Neural crest cell (in vitro differentiated cells): Measurements from ENCODE around the gene PLCB1. TPM values are rescaled to one million over a fixed set of nuclear protein-coding genes. Genes with fewer than 3 reads are reported as not detected.

Experiments
- DNase-seq: peaks from one replicate; pipeline ENCODE4 v3.0.0; 2021; ENCODE audit warnings: low read depth, mixed read lengths, low spot score
- H3K27ac Mint-ChIP-seq: one replicate; pipeline ENCODE4 v1.8.0; 2021; ENCODE audit warnings: mild to moderate bottlenecking, mixed read lengths; ENCODE audit not compliant: unreplicated experiment
- H3K27me3 Mint-ChIP-seq: 2 replicates; pipeline ENCODE4 v1.8.0; 2021; ENCODE audit warnings: low read depth, mild to moderate bottlenecking, mixed read lengths
- H3K36me3 Mint-ChIP-seq: 2 replicates; pipeline ENCODE4 v1.8.0; 2021; ENCODE audit warnings: low read depth, mild to moderate bottlenecking, mixed read lengths
- H3K4me1 Mint-ChIP-seq: 2 replicates; pipeline ENCODE4 v1.8.0; 2021; ENCODE audit warnings: mixed read lengths
- H3K4me3 Mint-ChIP-seq: one replicate; pipeline ENCODE4 v1.8.0; 2021; ENCODE audit warnings: mild to moderate bottlenecking, mixed read lengths
- H3K9me3 Mint-ChIP-seq: 2 replicates; pipeline ENCODE4 v1.8.0; 2021; ENCODE audit warnings: mixed read lengths
- total RNA-seq: library from RNA; stranded (reverse); gene quantifications from 2 replicates; pipeline ENCODE4 v1.2.1, GENCODE V29; 2021
- TF ChIP-seq, protein P1 (sequence below): fragments of 200-600 bp; sonication (generic); conservative IDR thresholded peaks from 2 replicates; pipeline ENCODE4 v1.5.0; 2021; ENCODE audit warnings: antibody characterized with exemption, mild to moderate bottlenecking

PLCB1 gene
- total RNA-seq, 1 donor from 2014 or later: 13.7 TPM

DNA sequence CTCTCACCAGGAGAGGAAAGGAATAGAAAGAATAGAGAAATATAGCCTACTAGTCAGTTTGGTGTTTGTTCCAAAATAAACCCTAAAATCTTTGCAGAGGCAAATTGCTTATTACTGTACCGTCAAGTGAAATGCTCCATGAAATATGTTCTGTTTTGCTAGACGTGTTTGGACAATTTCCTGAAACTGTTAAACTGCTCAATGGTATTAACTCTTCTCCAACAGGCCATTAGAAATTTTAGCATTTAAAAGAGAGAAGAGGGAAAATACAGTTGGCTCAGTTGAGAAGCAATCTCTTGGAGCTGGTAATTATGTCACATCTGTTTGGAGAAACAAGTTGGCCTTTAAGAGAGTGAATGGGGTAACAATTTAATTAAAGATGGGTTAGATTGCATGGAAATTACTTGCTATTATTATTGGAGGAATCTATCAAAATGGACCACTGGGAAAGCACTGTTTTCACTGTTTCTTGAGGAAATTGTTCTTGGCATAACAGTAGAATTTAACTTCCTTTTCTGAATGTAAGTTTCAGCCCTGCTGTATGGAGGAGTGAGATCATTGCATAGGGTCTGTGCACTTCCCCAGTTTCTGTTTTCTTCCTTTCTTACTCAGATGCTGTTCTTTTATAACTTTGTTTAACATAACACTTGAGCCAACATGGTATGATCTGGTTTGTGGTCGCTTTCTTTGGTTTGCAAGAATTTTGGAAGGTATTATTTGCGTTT, 373.6 kb downstream of the PLCB1 start:
- Mint-ChIP-seq H3K27me3 (no peaks in the 10 kb centered on the region), H3K36me3 (no peaks in the 10 kb centered on the region), H3K9me3 (no peaks in the 10 kb centered on the region), H3K27ac (no peak overlapping the region), H3K4me1 (no peaks in the 10 kb centered on the region), H3K4me3 (no peak overlapping the region)
- no peak for DNase-seq
- TF ChIP-seq, protein P1, sequence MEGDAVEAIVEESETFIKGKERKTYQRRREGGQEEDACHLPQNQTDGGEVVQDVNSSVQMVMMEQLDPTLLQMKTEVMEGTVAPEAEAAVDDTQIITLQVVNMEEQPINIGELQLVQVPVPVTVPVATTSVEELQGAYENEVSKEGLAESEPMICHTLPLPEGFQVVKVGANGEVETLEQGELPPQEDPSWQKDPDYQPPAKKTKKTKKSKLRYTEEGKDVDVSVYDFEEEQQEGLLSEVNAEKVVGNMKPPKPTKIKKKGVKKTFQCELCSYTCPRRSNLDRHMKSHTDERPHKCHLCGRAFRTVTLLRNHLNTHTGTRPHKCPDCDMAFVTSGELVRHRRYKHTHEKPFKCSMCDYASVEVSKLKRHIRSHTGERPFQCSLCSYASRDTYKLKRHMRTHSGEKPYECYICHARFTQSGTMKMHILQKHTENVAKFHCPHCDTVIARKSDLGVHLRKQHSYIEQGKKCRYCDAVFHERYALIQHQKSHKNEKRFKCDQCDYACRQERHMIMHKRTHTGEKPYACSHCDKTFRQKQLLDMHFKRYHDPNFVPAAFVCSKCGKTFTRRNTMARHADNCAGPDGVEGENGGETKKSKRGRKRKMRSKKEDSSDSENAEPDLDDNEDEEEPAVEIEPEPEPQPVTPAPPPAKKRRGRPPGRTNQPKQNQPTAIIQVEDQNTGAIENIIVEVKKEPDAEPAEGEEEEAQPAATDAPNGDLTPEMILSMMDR: no peak

GRCh38 chr20:8507231-8507630, 375.2 kb downstream of the PLCB1 start:
- TF ChIP-seq, protein P1: no peak
- no peak overlapping the region for H3K4me3 Mint-ChIP-seq
- H3K27me3 Mint-ChIP-seq: no peaks in the 10 kb centered on the region
- no peaks in the 10 kb centered on the region for H3K4me1 Mint-ChIP-seq
- no peak for DNase-seq
- no peak overlapping the region for H3K27ac Mint-ChIP-seq
- no peaks in the 10 kb centered on the region for H3K36me3 Mint-ChIP-seq
- H3K9me3 Mint-ChIP-seq: no peaks in the 10 kb centered on the region

GRCh38 chr20:8509809-8510208, 377.7 kb downstream of the PLCB1 start:
- Mint-ChIP-seq H3K4me3 (no peak overlapping the region), H3K27me3 (no peaks in the 10 kb centered on the region), H3K4me1 (no peaks in the 10 kb centered on the region), H3K9me3 (no peaks in the 10 kb centered on the region), H3K27ac (no peak overlapping the region), H3K36me3 (no peaks in the 10 kb centered on the region)
- TF ChIP-seq, protein P1: no peak
- DNase-seq: no peak

DNA sequence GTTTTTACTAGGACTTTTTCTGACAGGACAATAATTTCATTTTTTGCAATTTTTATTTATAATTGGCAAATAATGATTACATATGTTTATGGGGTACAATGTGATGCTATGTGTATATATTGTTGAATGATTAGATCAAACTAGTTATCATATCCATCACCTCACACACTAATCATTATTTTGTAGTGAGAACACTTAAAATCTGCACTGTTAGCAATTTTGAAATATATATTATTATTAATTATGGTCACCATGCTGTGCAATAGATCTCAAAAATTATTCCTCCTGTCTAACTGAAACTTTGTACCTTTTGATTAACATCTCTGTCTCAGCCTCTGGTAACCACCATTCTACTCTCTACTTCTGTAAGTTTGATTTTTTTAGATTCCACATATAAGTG, 378.7 kb downstream of the PLCB1 start:
- Mint-ChIP-seq H3K27ac (no peak overlapping the region), H3K4me3 (no peak overlapping the region), H3K36me3 (no peaks in the 10 kb centered on the region), H3K4me1 (no peaks in the 10 kb centered on the region), H3K9me3 (no peaks in the 10 kb centered on the region), H3K27me3 (no peaks in the 10 kb centered on the region)
- TF ChIP-seq, protein P1: no peak
- no peak for DNase-seq

DNA sequence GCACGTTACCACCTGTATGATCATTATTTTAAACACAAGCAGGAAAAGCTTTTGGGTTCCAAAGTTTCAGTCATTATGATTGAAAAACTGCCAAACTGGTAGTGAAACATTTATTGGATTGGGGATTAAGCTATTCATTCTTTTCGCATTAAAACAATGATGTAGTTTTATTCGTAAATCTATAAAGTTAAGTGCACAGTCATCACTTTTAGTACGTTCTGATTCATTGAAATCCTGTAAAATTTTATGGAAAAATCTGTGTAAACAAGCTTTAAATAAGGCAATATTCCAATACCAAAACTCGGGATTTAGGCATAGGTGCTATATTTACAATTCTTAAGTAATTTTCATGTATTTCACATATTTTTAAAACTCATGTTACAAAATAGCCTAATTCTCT, 379.9 kb downstream of the PLCB1 start:
- Mint-ChIP-seq H3K36me3 (no peaks in the 10 kb centered on the region), H3K4me1 (no peaks in the 10 kb centered on the region), H3K27me3 (no peaks in the 10 kb centered on the region), H3K4me3 (no peak overlapping the region), H3K27ac (no peak overlapping the region), H3K9me3 (no peaks in the 10 kb centered on the region)
- TF ChIP-seq, protein P1: no peak
- DNase-seq: no peak
